Right ventricle myocardium inferior (tissue), 1 donor: ENCODE data around the gene THSD4. TPM values are rescaled to one million over a fixed set of nuclear protein-coding genes. Genes with fewer than 3 reads are reported as not detected.
"Not testable (repeated sequence)": the region's sequence is repeated elsewhere in the genome, so short reads cannot be mapped to it uniquely, and the experiment has no call there.

Experiments used
- ATAC-seq: fragments of 200-7000 bp; cut with Tn5 transposase; one replicate; pipeline ENCODE4 v1.9.1; 2020; ENCODE audit warnings: mild to moderate bottlenecking, moderate library complexity
- DNase-seq: peaks from one replicate; pipeline ENCODE4 v3.0.0; 2021; ENCODE audit errors: missing footprints
- intact Hi-C: fragments of 100-400 bp; cut with DNase I; formaldehyde crosslinking; loops from one replicate; pipeline ENCODE4 v1.11.0; 2022
- total RNA-seq: library from RNA; stranded (reverse); fragmentation: NEBNext Ultra II Directional; extraction: Animal tissue kit (Norgen Biotek cat#: 25700); gene quantifications from one replicate; pipeline ENCODE4 v1.2.1, GENCODE V29; 2021
- donor health status: DM: no; HTN: yes; CAD: no; lungs with severe emphysema.

Gene THSD4
- total RNA-seq, 1 donor from 2014 or later: 73.1 TPM

GRCh38 chr15:71155534-71155933 is 40.3 kb downstream of the THSD4 start:
- intact Hi-C loops: no loop called here
- no peak for ATAC-seq
- DNase-seq: no peak

- DNase-seq: no peak
- ATAC-seq: no peak
- intact Hi-C loops: no loop called here
Measured at GRCh38 chr15:71160976-71161375, 45.7 kb downstream of the THSD4 start.

GRCh38 chr15:71162309-71162708 is 47.0 kb downstream of the THSD4 start:
- intact Hi-C loops: no loop called here
- DNase-seq: no peak
- no peak for ATAC-seq

- ATAC-seq, DNase-seq: not testable (repeated sequence)
- intact Hi-C loops: loop anchor here (5.0 kb wide), 1 partner anchor 47 kb away; the partner anchor contains the start of gene THSD4
Measured at GRCh38 chr15:71164606-71165005, 49.3 kb downstream of the THSD4 start.

GRCh38 chr15:71167445-71168165 is 52.3 kb downstream of the THSD4 start:
- no peak for ATAC-seq
- intact Hi-C loops: loop anchor here (5.0 kb wide), 1 partner anchor 50 kb away; the partner anchor contains the start of gene THSD4
- no peak for DNase-seq

- intact Hi-C loops: loop anchor here (5.0 kb wide), 1 partner anchor 51 kb away; the partner anchor contains the start of gene THSD4
- DNase-seq (no peak), ATAC-seq (peak; percentile 91)
Measured at GRCh38 chr15:71168166-71168834, 53.0 kb downstream of the THSD4 start.

GRCh38 chr15:71170163-71170562 is 54.9 kb downstream of the THSD4 start:
- ATAC-seq: no peak
- no peak for DNase-seq
- intact Hi-C loops: no loop called here

- DNase-seq (no peak), ATAC-seq (no peak)
- intact Hi-C loops: no loop called here
Measured at GRCh38 chr15:71171195-71171594, 55.9 kb downstream of the THSD4 start.

GRCh38 chr15:71174360-71174759 is 59.1 kb downstream of the THSD4 start:
- intact Hi-C loops, ATAC-seq, DNase-seq: not testable (repeated sequence)

GRCh38 chr15:71180986-71181853 is 65.9 kb downstream of the THSD4 start:
- DNase-seq (no peak), ATAC-seq (peak; percentile 34)
- intact Hi-C loops: no loop called here

- ATAC-seq: no peak
- intact Hi-C loops: no loop called here
- no peak for DNase-seq
Measured at GRCh38 chr15:71182522-71182921, 67.3 kb downstream of the THSD4 start.

- ATAC-seq (no peak), DNase-seq (no peak)
- intact Hi-C loops: no loop called here
Measured at GRCh38 chr15:71183063-71183462, 67.8 kb downstream of the THSD4 start.

- intact Hi-C loops: loop anchor here (5.0 kb wide), 1 partner anchor 68 kb away; the partner anchor contains the start of gene THSD4
- ATAC-seq (peak; percentile 46), DNase-seq (no peak)
Measured at GRCh38 chr15:71185706-71186105, 70.4 kb downstream of the THSD4 start.

GRCh38 chr15:71186267-71186666 is 71.0 kb downstream of the THSD4 start:
- intact Hi-C loops: loop anchor here (5.0 kb wide), 1 partner anchor 69 kb away; the partner anchor contains the start of gene THSD4
- DNase-seq: peak; percentile 66

GRCh38 chr15:71187078-71187477 is 71.8 kb downstream of the THSD4 start:
- ATAC-seq (no peak), DNase-seq (no peak)
- intact Hi-C loops: loop anchor here (5.0 kb wide), 1 partner anchor 70 kb away; the partner anchor contains the start of gene THSD4

More at GRCh38 chr15:71186267-71186666, 71.0 kb downstream of the THSD4 start:
- ATAC-seq: peak; percentile 80

- ATAC-seq (no peak), DNase-seq (no peak)
- intact Hi-C loops: loop anchor here (5.0 kb wide), 1 partner anchor 70 kb away; the partner anchor contains the start of gene THSD4
Measured at GRCh38 chr15:71187526-71187925, 72.3 kb downstream of the THSD4 start.

GRCh38 chr15:71189718-71190117 is 74.4 kb downstream of the THSD4 start:
- intact Hi-C loops: loop anchor here (5.0 kb wide), 2 partner anchors 62 to 72 kb away; partner anchors contain the start of gene THSD4
- DNase-seq (no peak), ATAC-seq (no peak)

- intact Hi-C loops: loop anchor here (5.0 kb wide), 1 partner anchor 64 kb away; no protein-coding TSS in a partner anchor
- ATAC-seq (no peak), DNase-seq (no peak)
Measured at GRCh38 chr15:71191296-71191695, 76.0 kb downstream of the THSD4 start.

GRCh38 chr15:71192816-71193215 is 77.5 kb downstream of the THSD4 start:
- DNase-seq: no peak
- intact Hi-C loops: loop anchor here (5.0 kb wide), 1 partner anchor 66 kb away; no protein-coding TSS in a partner anchor
- ATAC-seq: no peak
